Skin epidermis (tissue), 12 donors: ENCODE measurements around the gene STX8.

Source experiments
- H3K27ac ChIP-seq, 21 experiments: fragments of 200-600 bp; sonication (generic) in 11 of 21; one replicate each; pipeline ENCODE4 v1.5.0; 2020; ENCODE audit warnings: mild to moderate bottlenecking in 3 of 21, inconsistent platforms in 2 of 21, moderate library complexity in 2 of 21
- H3K4me3 ChIP-seq, 7 experiments: fragments of 200-600 bp; sonication (generic) in 2 of 7; one replicate each; pipeline ENCODE4 v1.5.0; 2020; ENCODE audit warnings: inconsistent platforms in 2 of 7, mild to moderate bottlenecking in 2 of 7, moderate library complexity in 1 of 7

Gene STX8

DNA sequence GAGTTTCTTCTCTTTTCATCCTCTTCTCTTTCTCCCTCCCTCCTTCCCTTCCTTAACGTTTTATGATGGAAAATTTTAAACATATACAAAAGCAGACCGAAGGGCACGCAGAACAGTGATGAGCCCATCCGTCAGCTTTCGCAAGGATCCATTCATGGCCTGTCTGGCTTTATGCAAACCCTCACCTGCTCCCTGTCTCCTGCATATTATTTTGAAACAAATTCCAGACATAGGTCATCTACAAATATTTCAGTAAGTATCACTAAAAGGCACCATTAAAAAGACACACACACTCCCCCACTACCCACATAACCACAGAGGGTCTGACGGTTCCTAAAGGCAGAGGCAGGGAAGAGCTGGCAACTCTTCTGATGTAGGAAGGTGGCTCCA is 319.3 kb downstream of the STX8 start:
- Histone ChIP-seq H3K4me3 (no peak overlapping the region), H3K27ac (peak overlapping the region in 4 of 21 experiments; percentile 3 to 29 (median 14))

DNA sequence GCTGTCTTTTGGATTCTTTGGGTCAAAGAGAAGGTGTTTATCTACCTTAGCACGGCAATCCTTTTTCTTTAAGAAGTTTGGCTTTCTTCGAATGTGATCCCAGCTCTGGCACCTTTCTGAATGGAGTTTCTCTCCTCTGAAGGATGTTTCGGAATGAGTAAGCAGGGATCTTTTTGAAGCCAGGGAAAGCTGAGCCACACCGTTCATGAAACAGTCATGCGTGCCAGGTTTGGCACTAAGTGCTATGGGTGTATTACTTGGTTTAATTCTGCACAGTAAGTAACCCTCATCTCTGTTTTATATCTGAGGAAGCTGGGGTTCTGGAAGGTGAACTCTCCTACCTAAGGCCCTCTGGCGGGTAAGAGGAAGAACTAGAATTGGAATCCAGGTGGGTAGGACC is 319.8 kb downstream of the STX8 start:
- H3K27ac ChIP-seq, result peak overlapping the region in 2 of 21 experiments; percentile 4 to 25
- H3K4me3 ChIP-seq, result no peak overlapping the region

DNA sequence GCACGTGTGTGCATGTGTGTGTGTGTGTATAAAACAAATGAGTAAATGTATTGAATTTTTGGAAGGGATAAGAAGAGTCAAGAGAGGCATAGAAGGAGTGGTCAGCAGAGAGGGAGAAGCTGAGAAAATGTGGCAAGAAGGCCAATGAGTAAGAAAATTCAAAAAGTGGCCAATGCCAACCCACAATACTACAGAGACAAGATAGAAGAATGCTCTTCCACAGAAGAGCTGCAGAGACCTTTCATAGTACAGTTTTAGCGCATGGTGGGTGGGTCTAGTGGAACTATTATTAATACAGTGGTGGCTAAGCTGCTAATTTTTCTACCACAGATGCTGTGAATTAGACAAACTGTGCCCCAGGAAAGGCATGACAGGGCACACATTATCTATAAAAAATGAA is 320.8 kb downstream of the STX8 start:
- Histone ChIP-seq H3K27ac (no peak overlapping the region), H3K4me3 (no peak overlapping the region)

DNA sequence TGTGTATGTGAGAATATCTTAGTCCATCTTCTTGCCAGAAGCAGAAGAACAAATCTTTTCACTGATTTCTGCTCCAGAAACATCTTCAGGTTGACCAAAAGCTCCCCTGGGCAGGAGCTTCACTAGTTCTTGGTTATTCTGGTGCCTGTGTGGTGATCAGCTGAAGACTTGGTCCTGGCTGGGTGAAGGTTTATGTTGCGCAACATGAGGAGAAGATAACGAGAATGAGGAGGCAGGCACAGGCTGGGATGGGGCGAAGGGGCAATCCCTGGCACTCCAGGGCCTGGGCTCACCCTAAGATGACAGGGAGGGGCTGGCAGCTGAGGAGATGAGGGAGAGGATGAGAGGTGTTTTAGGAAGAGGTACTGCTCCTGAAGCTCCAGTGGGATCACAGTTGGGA is 322.3 kb downstream of the STX8 start:
- Histone ChIP-seq H3K27ac (no peak overlapping the region), H3K4me3 (no peak overlapping the region)

DNA sequence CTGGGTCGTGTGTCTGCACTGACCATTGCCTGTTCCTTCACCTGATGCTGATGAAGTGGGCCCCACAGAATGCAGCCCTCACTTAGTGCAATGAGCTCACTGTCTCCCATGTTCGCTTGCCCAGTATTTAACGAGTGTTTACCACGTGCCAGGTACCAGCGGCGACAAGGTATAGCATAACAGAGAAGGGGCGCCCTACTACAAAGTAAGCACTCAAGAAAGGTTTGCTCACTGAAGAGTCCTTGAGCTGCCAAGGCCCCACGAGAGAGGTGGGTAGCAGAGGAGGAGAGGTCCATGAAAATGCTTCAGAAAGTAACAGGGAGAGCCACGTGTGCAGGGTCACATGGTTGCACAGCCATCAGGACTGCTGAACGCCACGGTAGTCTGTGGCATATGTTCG is 324.3 kb downstream of the STX8 start:
- Histone ChIP-seq H3K4me3 (no peak overlapping the region), H3K27ac (no peak overlapping the region)

DNA sequence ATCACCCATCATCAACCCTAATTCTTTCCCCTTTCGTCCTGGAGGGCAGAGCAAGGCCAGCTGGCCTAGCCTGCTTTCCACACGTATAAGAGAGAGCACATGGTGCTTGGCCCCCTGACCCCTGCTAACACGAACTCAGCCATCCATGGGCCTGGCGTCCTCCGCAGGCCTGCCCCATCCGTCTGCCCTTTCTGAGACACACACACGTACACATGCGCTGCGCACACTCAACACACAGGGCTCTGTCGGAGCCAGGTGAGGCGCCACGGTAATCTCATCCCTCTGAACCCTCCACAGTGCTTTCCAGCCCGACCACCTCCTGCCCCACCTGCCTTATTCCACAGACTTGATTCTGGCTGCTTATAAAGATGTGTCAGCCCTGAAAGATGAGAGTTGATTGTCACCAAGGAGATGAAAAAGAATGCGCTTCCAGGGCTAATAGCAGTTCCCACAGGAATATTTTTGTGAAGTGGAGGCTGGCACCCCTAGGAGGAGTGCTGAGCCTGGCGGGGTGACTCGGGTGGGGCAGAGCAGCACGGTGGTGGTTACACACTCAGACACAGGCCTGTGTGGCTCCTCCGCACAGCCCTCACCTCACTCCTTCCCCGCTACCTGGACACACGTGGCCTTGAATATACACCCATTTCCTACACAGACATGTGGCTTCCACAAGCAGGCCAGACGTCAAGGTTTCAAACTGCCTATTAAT is 326.2 kb downstream of the STX8 start:
- Histone ChIP-seq H3K4me3 (no peak overlapping the region), H3K27ac (no peak overlapping the region)

DNA sequence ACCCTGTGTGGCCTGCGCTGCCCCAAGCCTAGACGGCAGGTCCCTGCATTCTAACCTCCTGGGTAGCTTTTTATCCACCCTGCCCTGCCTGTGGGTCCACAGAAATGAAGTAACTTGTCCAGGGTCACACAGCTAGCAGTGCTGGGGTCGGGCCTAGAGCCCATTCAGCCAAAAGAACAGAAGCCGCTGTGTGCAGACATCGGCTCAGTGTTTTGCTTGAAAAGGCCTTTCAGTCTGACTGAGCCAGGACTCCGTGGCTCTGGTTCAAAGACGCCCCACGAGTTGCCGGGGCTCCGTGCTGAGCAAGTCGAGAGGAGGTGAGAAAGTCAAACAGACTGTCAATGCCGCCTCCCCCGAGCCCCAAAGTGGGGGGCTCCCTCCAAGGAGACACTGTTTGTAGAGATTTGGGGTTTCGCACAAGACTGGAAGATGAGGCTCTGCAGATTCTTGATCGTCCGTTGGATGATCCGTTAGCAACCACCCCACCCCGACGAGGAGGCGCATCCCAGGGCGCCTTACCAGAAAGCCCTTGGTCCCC is 328.1 kb downstream of the STX8 start:
- H3K4me3 ChIP-seq, result no peak overlapping the region

DNA sequence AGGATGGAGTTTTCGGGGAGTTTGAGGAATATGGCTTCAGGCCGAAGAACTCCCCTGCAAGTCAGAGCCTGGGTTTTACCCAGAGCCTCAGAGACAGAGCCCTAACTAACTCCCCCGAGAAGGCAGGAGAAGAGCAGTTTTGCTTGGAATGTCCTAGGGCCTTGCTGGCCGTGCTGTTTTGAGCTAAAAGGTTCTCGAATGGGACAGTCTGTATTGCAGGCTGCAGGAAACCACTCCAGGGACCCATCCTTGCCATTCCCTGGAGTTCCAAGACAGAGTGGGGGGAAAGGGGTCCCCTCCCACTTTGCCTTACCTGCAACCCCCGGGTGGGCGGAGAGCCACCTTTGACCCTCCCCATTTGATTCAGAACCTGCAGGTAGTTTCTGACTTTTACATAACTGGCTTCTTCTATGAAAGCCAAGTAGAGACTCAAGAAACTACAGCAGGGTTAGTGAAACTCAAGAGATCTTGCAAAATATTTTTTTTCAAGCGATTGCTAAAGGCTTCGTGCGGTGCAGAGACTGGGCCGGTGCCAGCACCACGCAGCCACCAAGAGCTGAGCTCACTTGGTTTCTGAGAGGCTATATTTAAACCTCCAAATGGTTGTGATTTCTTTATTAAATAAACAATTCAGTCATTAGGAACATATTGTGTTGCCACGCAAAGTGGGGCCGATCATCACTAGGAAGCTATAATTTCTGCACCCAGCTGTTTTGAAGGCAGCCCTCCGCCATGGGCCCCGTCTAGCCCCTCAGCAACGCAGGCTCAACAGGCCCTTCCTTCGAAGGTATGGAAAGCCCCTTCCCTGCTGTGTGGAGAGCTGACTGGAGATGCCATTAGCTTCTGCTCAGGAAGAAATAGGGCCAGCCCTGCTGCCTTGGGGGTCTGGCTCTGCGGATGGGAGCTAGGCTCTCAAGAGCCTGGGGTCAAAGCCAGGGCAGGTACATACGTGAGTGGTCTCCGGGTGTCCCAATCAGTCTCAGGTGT is 331.3 kb downstream of the STX8 start:
- Histone ChIP-seq H3K27ac (peak overlapping the region in 14 of 21 experiments; percentile 5 to 99 (median 48)), H3K4me3 (no peak overlapping the region)

More for the DNA sequence above, 328.1 kb downstream of the STX8 start:
- H3K27ac ChIP-seq, result peak overlapping the region in 2 of 21 experiments; percentile 3 to 5

DNA sequence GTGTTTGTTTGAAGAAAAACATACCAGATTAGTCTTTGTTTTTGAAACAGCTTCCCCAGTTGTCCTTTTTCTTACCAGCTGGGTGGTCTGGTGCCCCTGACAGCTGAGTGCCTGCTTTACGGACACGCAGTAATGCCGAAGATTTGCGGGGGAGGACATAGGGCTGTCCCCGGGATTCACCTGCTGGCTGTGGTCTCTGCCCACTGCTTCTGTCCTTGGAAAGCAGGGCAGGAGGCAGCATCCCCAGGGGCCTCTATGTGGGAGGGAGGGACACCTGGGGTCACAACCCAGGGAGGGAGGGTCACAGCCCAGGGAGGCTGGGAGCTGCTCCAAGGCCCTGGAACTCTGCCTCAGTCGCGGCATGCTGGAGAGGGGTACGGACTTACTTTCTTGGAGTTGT is 332.6 kb downstream of the STX8 start:
- Histone ChIP-seq H3K4me3 (no peak overlapping the region), H3K27ac (peak overlapping the region in 8 of 21 experiments; percentile 20 to 99 (median 54))

DNA sequence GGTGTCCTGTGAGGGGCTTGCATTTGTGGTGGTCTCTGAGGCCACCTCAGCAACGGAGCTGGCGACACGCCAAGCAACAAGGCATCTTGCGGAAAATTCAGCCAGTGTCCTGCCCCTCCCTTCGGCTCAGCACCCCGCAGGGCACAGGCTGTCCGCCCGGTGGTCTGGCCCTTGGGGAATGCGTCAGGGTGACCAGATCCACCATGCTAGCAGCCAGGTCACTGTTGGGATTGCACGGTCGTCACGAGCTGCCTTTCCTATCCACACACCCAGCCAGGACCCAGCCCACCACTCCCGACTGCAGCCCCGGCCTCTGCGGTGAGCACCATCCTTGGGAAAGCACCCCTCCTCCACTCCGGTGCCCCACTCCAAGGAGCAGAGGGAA is 333.1 kb downstream of the STX8 start:
- Histone ChIP-seq H3K4me3 (no peak overlapping the region), H3K27ac (peak overlapping the region in 7 of 21 experiments; percentile 50 to 99 (median 88))

DNA sequence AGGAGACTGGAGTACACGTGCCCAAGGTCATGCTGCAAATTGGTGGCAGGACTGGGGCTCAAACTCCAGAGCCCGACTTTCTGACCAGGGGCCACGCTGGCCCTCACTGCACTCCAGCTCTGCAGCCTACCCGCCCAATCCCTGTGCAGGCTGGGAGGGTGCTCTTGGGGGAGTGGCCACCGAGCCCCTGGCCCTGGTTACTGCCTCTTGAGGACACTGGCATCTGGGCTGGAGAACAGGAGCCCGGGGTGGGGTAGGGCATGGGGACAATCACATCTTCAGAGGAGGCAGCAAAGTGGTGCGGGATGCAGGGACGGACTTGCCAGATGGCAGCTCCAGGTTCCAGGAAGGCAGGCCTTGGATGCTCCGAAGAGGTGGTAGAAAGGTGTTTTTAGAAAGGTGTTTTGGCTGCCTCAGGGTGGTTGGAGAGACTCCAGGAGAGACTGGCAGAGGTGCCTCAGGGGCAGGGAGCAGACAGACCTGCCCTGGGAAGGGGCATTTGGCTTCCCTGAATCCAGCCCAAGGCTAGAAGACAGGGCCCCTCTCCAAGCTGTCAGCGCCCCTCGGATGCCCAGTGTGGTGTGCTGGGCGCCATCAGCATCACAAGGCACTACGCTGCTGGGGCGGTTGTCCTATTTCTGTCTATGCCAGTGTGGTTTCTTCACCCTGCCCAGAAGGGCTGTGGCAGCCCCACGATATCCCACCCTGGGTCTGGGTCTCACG is 333.7 kb downstream of the STX8 start:
- H3K4me3 ChIP-seq, result no peak overlapping the region
- H3K27ac ChIP-seq, result peak overlapping the region in 10 of 21 experiments; percentile 19 to 99 (median 87)

DNA sequence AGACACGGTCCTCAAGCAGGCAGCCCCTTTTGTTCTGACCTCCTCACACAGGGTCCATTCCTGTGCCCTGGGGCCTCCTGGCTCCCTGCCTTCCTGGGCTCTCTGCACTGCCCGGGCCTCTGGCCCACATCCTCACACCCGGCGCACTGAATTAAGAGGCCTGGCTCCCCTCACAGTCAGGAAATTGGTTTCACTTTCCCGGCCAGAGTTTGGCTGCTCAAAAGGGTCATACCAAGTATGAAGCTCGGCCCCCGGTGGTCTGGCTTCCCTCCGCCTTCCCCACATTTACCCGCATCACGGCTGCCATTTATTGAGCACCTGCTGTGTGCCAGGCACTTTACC is 334.3 kb downstream of the STX8 start:
- H3K4me3 ChIP-seq, result no peak overlapping the region

DNA sequence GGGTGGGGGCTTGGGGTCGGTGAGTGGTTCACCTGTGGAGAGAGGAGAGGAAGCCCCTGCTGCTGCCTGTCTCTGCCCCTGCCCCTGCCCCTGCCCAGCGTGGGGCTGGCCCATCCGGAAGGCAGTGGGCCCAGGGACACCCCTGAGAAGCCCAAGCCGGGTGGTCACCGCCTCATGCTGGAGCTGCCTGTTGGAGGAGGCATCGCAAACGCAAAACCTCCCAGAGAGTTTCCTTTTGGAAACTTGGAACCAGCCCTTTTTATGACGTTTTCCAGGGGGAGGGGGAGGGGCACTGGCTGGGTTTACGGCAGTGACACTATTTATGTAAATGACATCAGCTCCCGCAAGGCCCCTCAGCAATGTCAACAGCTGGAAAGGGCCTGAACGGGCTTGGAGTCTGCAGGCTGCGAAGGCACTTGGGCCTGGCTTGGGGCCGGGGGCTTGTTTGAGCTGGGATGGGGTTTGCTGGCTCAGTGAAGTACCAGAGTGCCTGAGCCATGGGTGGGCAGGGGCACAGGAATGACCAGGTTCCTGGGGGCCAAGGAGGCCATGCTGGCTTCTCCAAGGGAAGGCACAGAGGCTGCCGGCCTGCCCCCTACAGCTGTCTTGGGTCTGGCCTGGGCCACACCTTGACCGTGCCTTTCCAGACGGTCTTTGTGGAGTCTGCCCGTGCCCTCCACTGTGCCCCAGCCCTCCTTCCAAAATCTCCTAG is 334.8 kb downstream of the STX8 start:
- H3K27ac ChIP-seq, result peak overlapping the region in 20 of 21 experiments; percentile 39 to 99 (median 82)
- H3K4me3 ChIP-seq, result peak overlapping the region; percentile 31 to 48 (median 42)

More for the DNA sequence above, 334.3 kb downstream of the STX8 start:
- peak overlapping the region in 19 of 21 experiments; percentile 16 to 99 (median 75) for H3K27ac ChIP-seq

DNA sequence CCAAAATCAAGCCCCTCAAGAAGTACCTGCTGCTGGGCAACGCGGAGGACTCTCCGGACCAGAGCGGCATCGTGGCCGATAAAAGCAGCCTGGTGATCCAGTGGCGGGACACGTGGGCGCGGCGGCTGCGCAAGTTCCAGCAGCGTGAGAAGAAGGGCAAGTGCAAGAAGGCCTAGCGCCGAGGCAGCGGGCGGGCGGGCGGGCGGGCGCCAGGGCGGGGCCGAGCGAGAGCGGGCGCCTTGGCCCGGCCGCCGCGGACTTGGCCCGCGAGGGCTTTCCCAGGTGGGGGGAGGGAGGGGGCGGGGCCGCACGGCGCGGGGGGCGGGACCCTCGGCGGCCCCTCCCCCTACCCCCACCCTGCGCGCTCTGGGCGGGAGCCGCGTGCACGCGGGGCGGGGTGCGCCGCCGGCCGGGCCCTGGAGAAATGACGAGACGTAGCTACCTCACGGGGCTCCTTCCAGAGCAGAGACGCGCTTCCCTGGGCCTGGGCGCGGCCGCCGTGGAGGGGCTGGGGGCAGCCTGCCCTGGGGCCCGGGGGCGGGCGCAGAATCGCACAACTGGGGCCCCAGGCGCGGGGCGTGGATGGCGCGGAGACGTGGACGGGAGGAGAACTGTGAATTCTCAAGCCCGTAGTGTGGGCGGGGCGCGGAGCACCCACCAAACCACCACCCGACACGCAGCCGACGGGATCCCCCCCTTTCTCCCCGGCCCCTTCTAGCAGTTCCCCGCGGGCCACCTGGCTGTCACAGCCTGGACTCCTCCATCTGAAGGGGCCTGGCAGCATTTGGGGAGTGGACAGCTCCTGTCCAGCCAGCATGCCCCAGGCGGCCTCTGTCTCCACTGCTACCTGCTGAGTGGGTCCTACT is 335.6 kb downstream of the STX8 start:
- H3K27ac ChIP-seq, result peak overlapping the region in 20 of 21 experiments; percentile 39 to 99 (median 82)
- H3K4me3 ChIP-seq, result peak overlapping the region; percentile 31 to 48 (median 42)

DNA sequence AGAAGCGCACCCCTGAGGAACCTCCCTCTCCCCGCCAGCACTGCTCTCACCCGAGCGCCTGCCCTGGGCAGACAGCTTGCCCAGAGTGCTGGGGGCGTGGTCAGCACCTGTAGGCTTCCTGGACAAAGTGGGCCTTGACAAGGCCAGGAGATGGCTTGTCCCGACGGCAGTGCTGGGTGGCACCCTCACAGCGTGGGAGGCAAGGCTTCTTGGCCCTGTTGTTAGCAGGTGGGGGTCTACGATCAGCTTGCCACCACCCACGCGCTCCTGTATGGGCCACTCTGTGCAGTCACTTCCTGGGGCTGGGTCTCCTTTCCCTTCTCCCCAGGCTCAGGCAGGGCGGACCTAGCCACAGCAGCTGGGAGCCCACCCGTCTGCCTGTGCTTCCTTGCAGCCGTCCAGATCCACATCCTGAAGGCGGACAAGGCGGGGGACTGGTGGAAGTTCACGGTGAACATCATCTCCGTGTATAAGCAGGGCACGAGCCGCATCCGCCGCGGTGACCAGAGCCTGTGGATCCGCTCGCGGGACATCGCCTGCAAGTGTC is 336.3 kb downstream of the STX8 start:
- Histone ChIP-seq H3K4me3 (peak overlapping the region; percentile 20 to 48 (median 35)), H3K27ac (peak overlapping the region in 16 of 21 experiments; percentile 5 to 99 (median 68))

DNA sequence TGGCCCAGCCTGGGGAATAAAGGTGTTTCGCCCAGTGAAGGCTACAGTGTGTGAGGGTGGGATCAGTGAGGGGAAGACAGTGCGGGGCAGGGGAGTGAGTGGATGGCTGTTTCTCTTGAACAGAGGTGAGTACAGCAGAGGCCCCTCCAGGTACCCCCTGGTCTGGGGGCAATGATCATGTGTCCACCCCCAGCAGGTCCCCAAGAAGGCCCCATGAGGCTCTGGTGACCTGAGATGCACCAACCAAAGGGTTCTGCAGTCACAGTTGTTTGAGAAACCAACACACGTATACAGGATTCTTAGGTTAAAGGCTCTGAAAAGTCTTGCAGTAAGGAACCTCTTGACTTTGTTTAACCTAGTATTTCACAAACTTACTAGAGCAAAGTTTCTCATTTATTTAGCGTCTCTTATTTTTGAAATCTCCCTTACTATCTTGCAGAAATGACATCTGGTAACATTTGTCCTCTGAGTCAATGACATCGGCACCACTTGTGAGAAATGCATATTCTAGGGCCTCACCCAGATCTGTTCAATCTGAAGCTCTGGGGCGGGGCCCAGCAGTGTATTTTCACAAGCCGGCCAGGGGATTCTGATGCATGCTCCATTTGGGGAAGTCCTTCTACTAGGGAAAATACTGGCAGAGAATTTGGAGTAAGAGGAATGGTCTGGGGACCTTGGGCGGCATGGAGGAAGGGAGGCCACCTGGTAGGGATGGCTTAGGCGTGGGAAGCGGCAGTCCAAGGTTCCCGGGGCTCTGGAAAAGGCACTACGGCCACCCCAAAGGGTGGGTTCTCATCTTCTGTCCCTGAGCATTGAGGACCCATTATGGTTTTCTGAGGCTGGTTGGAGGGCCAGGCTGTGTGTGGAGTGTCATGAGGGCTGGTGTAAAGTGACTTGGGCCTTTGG is 337.0 kb downstream of the STX8 start:
- Histone ChIP-seq H3K4me3 (peak overlapping the region in 1 of 7 experiments; percentile 20), H3K27ac (peak overlapping the region in 12 of 21 experiments; percentile 25 to 99 (median 72))
